Ammon's horn (tissue), 1 donor: ENCODE measurements around the gene TPH2.

Experiments used
- DNase-seq: peaks from one replicate; pipeline ENCODE4 v3.0.0-alpha.2; 2016; ENCODE audit warnings: low spot score

The TPH2 gene

DNA sequence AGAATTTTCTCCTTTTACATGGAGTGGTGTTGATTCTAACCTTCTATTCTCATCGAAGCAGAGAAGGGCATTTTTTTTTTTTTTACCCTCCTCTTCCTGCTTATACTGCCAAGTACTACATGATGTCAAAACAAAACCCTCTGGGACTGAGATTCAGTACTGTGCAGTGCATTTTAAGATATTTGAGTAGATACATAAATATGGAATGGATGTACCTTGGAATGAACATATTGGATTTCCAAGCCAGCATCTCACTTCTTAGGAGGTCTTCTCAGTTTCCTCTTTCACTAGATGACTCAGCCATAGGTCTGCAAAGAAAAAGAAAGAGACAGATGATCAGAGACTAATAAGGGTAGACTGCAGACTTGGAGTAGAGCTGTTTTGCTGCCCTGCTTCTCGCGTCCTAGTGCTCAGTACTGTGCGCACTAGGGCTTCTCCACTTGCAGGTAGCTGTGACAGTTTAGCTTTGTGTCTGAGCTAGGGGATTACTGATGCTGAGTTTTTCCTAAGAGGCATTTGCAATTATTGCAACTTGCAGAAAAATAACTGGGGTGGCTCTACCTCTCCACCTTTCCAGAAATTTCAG is 20.4 kb downstream of the TPH2 start:
- no peak for DNase-seq

DNA sequence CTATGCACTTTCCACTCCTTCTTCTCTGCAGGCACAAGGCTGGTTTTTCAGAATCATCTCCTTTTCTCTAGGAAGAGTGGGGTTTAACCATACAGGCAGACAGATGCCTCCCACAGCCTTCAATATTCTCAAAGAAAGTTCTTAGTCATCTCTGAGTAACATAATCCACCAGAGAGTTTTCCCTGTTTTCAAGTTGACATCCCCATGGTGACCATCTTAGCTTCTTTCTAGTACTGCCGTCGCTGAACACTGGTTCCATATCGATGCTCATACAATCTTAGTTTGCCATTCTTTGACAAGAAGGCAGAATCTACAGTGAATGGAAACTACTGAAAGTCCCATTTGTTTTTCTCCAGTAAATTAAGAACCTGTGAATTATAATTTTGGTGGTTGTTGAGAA is 28.6 kb downstream of the TPH2 start:
- DNase-seq = no peak

DNA sequence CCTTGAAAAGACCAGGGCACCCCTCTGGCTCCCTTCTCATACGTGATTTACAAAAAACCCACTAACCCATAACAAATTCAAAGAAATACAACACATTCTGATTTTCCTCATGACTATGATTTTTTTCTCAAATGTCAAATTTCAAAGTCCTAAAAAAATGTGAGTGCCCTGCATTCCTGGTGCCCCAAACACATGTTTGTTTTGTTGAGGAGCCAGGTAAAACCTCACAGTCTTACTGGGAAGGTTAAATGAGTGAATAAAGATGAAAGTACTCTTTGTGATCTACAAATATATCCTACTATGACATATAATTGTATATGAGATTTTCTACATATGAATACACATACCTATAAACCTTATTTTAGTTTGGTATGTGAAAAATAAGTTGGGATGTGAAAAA is 30.7 kb downstream of the TPH2 start:
- DNase-seq = no peak

DNA sequence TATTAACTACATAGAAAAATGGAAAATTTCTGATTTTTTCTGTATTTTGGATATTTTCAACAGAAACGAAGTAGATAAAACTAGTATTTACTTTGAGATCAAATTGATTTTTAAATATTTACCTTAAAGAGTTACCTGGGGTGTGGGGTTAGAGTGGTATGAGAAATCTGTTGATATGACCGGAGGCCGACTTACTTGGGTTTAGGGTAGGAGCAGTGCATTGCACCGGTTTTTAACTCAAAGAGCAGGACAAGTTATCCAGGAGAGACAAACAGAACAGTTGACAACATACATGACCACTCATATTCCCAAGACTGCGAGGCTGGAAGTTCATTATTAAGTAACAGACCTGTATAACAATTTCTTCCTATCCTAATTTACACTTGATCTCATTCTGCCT is 31.4 kb downstream of the TPH2 start:
- no peak for DNase-seq

DNA sequence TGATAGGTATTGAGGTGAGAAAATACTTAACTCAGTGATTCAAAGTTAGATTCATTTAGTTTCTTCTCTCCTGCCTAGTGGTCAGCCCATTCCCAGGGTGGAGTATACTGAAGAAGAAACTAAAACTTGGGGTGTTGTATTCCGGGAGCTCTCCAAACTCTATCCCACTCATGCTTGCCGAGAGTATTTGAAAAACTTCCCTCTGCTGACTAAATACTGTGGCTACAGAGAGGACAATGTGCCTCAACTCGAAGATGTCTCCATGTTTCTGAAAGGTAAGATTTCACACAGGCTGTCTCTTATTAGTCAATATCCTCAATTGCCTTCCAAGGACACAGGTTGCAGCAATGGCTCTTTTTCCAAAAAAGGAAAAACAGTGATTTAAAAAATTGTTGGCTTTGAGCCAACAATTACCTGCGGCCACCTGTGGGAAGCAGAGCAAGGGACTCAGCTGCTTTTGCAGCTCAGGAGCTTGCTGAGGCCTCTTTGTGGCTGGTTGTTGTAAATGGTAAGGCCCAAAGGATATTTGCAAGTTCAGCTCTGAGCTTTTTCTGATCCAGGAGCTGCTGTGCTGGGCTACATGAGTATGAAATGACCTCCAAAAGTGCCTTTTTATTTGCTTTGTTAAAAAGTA is 33.9 kb downstream of the TPH2 start:
- no peak for DNase-seq

DNA sequence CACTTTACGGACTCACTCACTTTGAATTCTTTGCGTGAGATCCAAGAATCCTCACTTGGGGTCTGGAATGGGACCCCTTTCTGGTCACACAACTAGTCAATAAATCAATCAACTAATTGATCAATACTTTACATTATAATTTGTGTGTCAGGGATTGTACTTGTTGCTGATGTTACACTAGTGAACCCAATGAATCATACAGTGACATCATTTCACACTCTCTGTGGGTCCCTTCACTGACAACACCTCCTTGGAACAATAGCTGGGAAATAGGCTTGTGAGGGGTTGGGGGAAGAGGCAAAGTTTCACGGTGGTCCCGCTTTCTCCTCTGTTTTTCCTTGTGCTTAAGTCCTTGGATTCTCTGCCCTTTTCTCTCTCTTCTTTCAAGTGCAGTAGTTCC is 35.0 kb downstream of the TPH2 start:
- DNase-seq = no peak

DNA sequence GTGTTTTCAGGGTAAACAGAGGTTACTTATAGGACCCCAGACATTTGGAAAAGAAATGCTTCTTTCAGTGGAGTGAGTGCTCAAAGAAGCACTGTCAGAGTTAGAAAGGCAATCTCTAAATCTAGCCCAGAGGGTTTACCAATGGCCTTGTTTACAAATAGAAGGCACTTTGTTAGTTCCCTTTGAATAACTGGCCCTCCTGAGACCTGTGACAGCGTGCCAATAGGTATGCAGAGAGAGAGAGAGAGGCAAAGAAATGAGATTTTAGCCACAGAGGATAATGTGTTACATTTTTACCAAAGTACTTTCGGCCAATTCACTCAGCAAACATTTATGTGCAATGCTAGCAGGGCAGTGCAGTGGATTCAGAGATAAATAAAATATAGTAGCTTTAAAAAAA is 41.9 kb downstream of the TPH2 start:
- no peak for DNase-seq

DNA sequence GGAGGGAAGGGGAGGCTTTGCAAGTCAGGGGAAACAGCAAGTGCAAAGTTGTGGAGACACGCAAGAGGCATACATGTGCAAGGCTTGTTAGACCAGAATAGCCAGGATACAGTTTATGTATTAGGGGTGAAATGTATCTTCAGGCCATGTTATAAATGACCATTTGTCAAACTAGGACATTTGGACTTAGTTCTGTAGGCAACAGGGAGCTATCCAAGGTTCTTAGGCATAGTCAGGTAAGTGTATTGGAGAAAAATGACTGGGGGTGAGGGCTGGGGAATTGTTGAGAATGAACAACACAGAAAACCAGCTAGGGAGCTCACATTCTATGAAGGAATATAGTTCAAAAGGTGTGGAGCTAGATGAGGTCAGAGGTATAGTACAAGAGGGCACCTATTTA is 42.5 kb downstream of the TPH2 start:
- DNase-seq = no peak

DNA sequence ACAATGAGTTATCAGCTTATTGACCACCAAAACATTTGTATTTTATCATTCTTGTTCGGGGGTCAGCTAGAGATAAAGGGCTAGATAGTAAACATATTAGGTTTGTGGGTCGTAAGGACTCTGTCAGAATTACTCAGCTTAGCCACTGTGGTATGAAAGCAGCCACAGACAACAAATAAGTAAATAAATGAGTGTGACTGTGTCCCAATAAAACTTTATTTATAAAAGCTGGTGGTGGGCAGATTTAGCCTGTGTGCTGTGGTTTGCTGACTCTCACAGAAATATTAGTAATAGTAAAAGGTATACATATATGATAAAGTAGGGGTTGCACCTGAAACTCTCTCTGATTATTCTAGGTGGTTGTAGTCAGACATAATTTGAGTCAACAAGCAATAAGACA is 56.1 kb downstream of the TPH2 start:
- DNase-seq = no peak

DNA sequence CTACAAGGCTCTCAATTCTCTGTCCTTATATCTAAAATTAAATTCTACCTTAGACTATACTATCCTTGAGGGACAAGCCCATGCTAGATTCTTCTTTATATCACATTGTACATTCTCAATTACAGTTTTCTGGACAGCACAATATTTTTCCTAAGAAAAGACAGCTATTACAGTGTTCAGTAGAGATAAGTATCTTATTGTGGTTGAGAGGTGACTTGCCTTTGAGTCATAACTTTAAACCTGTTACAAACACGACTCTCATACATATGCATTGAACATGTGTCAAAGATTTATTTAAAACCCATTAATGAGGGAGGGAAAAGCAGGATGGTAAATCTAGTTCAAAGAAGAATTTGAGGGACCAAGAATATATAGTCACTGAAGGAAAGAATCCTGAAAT is 61.1 kb downstream of the TPH2 start:
- no peak for DNase-seq

DNA sequence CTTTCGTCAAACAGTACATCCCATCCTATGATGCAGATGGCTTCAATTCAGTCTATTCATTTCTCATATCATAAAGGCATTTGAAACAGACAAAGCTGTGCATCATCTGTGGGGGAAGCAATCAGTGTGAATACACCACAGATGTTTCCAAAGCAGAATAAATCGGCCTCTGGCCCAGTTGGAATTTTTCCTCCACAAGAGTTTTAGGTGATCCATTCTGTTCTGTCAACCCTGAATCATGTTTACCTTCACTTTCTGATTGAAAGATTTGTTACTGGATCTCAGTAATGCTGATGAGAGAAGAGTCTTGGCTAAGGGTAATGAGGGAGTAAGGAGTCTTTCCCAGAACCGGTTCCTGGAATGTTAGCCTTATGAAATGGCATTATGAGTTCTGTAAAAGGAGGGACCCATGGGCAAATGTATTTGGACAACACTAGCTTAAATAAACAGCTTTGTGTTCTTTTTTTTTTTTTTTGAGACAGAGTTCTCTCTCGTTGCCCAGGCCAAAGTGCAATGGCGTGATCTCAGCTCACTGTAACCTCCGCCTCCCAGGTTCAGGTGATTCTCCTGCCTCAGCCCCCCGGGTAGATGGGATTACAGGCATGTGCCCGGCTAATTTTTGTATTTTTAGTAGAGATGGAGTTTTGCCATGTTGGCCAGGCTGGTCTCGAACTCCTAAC is 62.5 kb downstream of the TPH2 start:
- DNase-seq = no peak

DNA sequence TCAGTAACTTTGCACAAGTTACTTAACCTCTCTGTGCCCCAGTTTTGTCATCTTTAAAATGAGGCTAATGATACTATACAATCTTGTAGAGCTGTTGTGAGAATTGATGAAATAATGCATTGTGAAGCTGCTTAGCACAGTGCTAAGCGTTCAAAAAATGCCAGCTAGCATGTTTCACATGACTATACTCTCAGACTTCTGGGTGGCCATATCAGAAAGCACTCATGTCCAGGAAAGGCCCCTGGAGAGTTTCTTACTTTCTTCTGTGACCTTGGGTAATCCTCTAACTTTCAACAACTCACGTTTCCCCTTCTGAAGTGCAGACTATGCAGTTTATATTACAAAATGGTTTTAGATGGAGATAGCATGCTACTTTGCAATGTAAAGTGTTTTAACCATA is 68.1 kb downstream of the TPH2 start:
- no peak for DNase-seq

DNA sequence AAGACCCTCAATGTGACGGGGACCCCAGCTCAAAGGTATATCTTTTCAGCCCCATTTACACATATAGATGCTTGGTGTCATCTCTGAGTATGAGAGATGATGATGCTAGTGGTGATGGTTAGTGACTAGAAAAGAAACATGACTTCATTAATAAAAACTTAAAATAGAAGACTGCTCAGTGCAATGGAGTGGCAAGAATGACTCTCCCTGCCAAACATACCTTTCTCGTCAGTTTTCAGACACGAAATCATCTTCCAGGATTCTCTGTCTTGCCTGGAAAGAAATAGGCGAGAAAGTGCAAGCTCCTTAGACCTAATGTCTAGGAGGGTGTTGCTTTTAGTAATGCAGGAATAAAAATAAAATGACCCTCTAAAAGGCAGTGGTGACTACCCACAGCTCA is 71.7 kb downstream of the TPH2 start:
- DNase-seq = no peak

DNA sequence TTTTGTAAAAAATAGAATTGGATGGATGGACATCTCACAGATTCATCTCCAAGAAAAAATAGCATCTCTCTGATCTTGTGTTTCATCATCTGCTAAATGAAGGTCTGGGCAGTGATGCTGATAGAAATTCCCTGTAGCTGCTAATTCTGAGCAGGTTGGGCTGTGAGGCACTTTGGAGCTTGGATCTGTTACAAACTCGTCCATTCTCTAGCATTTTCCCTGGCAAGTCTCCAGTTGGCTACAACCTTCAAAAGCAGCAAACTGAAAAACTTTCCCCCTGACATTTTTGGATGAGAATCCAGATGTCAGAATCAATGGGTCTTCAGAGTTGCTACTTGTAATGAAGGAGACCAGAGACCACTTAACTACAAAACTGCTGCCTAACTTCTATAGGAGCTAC is 72.7 kb downstream of the TPH2 start:
- DNase-seq = no peak

DNA sequence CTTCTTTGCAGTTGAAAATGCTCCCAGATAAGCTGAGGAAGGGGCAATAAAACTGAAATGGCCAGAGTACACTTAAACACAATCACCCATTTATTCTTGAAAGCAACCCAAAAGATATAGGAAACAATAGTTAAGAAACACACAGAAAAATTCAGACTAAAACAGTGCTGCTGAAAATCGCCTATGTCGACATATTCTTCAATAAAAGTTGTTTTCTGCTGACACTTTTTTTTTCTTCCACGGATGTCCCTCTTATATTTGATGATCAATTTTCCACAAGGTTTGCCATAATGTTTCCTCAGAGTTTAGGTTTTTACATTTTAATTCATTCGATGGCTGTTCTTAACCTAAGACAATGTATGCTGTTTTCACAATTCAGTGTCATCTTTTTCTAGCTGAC is 74.2 kb downstream of the TPH2 start:
- no peak for DNase-seq

DNA sequence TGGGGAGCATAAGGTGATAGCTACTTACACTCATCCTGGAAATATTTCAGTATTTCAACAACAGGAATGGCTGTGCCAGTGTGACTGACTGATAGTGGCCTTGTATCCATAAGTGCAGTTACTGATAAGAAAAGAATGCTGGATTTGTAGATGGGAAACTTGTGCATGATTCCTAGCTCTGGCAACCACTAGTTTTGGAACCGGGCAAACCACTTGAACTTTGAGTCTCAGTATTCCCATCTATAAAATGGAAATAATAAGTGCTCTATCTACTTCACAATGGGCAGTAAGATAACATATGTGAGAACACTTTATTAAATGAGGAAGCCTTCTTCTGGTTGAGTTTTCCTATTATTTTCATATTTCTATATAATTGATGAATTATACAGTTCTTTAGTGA is 77.2 kb downstream of the TPH2 start:
- DNase-seq = no peak

DNA sequence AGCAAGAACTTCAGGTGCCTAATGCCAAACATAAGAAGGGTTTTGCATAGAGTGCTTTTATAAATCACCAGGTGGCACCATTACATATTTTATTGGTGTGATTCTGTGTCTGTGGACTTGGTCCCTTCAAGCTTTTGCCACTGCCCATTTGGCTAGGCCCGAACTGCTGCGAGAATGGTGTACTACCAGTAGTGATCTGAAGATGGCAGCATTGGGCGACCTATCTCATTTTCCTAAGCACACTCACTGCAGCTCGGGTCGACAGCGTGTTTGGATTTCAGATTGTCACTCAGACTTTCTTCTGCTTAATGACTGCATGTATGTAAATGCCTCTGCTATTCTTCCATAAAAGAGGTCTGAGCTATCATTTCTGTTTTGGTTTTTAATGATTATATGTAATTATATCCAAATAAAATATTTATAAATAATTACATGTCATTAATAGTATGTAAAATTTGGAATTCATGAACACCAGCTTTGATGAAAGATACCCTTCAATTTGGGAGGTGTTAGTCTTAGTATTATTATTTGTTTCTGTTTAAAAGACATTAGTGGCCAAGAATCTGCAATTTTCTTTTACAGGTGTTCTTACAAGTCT is 78.5 kb downstream of the TPH2 start:
- DNase-seq = peak; percentile 93

DNA sequence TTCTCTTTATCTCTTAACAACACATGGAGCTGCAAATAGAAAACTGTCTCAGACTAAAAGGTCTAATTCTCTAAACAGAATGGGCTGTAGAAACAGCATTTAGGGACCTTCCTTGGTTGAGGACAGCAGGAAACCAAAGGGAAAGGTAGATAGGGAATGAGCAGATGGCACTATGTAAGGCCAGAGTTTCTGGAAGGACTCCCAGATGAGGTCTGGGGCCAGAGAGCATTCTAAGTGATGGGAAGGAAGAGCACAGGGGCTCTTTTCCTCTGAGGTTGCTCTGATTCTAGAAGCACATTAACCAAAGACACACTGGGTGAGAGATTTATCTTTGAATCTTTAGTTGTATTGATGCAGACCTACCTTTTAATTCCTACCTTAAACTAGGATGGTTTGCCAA is 79.4 kb downstream of the TPH2 start:
- no peak for DNase-seq

DNA sequence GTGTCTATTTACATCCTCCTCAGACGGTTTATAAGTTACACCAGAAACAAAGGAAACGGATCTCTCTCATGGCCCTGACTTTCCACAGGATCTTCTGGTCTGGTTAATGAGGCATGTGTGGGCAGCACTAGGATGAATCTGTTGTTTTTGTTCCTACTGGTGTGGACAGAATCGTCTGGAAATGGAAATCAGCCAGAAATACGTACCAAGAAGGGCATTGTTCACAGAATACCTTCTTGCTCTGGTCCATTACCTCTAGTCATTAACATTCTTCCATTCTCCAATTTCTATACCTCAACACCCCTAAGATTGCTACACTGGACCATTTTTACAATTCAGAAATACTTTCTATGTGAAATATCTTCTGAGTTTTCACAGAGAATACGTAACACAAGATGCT is 86.0 kb downstream of the TPH2 start:
- DNase-seq = no peak

DNA sequence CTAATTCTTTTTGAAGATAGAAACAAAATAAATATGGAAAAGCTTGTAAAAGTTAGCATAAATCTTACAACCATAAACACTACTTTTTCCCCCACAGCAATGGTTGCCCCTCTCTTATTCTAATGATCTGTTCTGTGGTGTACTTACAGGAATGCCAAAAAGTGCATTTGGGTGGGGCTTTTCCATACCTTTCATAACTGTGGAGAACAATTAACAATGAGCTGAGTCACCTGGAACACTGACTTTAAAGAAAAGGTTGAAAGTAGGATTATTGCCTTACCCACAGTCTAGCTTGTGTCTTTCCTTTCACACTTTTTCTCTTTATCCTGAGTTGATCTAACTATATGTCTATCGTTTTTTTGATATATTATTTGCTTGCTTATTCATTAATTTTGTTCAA is 86.9 kb downstream of the TPH2 start:
- DNase-seq = no peak

DNA sequence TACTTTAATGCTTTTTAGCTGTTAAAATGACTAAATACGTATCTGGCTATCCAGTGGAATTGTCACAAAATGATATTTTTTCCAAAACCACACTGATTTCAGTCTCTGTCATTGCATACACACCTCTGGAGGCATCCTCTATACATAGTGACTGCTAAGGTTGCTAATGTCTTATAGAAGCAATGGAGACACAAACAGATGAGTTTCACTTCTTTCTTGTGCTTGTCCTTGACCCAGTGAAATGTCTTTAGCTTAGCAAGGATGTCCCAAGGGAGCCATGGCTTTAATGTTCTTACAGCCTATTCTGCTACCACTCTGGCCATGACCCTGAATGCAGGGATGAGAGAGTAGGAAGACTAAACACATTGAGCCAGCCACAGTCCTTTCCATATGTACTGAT is 90.3 kb downstream of the TPH2 start:
- DNase-seq = no peak

DNA sequence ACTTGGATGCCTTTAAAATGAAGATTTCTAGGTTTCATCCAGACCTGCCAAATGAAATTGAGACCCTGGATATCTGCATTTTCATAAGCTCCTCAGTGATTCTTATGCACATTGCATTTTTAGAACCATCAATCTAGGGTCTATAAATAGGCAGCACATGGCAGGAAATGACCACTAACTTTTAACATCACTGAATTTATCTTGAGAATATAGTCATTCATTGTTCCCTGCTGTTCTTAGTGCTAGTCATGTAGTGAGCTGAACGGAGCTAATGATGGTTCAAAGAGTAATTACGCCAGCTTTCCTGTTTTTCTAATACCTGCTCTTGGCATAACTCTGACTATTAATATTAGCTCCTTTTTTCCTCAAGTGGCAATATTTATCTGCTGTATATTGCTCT is 91.6 kb downstream of the TPH2 start:
- no peak for DNase-seq

DNA sequence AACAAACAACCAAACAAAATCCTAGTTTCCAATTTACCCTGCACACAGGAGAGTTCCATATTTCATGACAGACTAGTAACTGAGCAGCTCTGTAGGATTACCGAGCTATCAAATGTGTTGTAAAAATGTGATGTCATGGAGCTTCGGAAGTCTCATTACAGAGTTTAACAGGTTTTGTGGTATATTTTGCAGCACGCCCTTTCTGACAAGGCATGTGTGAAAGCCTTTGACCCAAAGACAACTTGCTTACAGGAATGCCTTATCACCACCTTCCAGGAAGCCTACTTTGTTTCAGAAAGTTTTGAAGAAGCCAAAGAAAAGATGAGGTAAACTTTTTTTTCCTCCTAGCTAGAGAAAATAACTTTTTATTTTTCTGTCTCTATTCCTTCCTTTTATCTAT is 92.4 kb downstream of the TPH2 start:
- DNase-seq = no peak

DNA sequence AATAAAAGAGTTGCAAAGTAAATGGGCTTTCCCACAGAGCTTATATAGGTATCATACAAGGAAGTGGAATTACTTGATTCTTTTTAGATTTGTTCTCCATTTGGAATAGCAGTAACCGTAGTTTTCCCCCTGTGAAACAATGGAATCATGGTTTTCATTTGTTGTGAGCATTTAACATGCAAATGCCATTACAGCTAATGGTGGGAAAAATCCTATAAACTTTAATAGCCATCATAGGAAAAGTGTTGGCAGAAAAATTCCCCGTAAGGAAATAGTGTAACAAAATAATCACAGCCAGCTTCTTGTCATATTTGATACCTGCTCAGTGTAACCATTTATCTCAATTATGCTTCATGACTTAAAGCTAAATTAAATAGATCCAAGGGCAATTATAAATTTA is 95.3 kb downstream of the TPH2 start:
- DNase-seq = no peak
